HCT116 (cell line): ENCODE results near the gene BBS10. TPM values are rescaled to one million over a fixed set of nuclear protein-coding genes. Genes with fewer than 3 reads are reported as not detected.
"Not testable (repeated sequence)": the region's sequence is repeated elsewhere in the genome, so short reads cannot be mapped to it uniquely, and the experiment has no call there.

Source experiments
- ATAC-seq: fragments of 200-7000 bp; cut with Tn5 transposase; 2 replicates; pipeline ENCODE4 v1.9.1; 2020; ENCODE audit warnings: mild to moderate bottlenecking, moderate library complexity
- BruUV-seq: library from RNA; stranded (reverse); fragments of 400-500 nt; replicated peaks from 2 replicates; lab custom pipeline; 2021; lab: Mats Ljungman, UMichigan
- CTCF ChIA-PET: fragments of 300-600 bp; sonication (Branson Sonifier 250); formaldehyde crosslinking; loops from one replicate; lab custom pipeline; 2021; ENCODE audit warnings: antibody characterized with exemption; lab: Charles Lee
- POLR2A ChIA-PET: fragments of 300-600, 350-600 bp; sonication (Branson Sonifier 250); formaldehyde crosslinking; loops from one replicate; lab custom pipeline; 2021; ENCODE audit warnings: antibody characterized with exemption; lab: Charles Lee
- RAD21 ChIA-PET, 2 experiments: fragments of 300-600 bp; sonication (Branson Sonifier 250); formaldehyde crosslinking; loops; one replicate each; lab custom pipeline; 2023; ENCODE audit warnings: low total read pairs in 2 of 2; ENCODE audit not compliant: uncharacterized antibody in 2 of 2, unreplicated experiment in 2 of 2, low non-redundant PET in 1 of 2; lab: Charles Lee
- DNase-seq: peaks from one replicate; pipeline ENCODE4 v3.0.0-alpha.2; 2010; ENCODE audit warnings: low read depth, low spot score
- H2AFZ ChIP-seq: fragments of 200-600 bp; shearing (Covaris generic), sonication (generic); 2 replicates; pipeline ENCODE4 v1.6.1; 2017; ENCODE audit warnings: low read depth, mixed run types, mixed read lengths, antibody characterized with exemption, low read length; ENCODE audit not compliant: poor library complexity, severe bottlenecking
- H3K27ac ChIP-seq: 2 replicates; pipeline ENCODE4 v1.5.1; 2012; ENCODE audit warnings: low read depth, low read length
- H3K27me3 ChIP-seq: fragments of 200-600 bp; sonication (generic); 2 replicates; pipeline ENCODE4 v1.6.1; 2016; ENCODE audit warnings: mixed run types, low read length, mixed read lengths; ENCODE audit not compliant: insufficient read depth
- H3K36me3 ChIP-seq, 2 experiments: fragments of 200-500 bp in 1 of 2; fragments of 200-600 bp in 1 of 2; sonication (Bioruptor generic) in 1 of 2; sonication (generic) in 1 of 2; 2 replicates each; pipeline versions ENCODE4 v1.5.1 to v1.6.1; 2014 to 2016; ENCODE audit warnings: low read length in 2 of 2, inconsistent platforms in 1 of 2, mixed read lengths in 1 of 2, mixed run types in 1 of 2; ENCODE audit not compliant: insufficient read depth in 2 of 2, control insufficient read depth in 1 of 2
- H3K4me1 ChIP-seq, 2 experiments: fragments of 200-600 bp in 1 of 2; sonication (generic) in 1 of 2; 2 replicates each; pipeline versions ENCODE4 v1.5.1 to v1.6.1; 2012 to 2017; ENCODE audit warnings: low read length in 2 of 2, inconsistent platforms in 1 of 2, mild to moderate bottlenecking in 1 of 2, mixed read lengths in 1 of 2, mixed run types in 1 of 2, moderate library complexity in 1 of 2; ENCODE audit not compliant: insufficient read depth in 2 of 2, control insufficient read depth in 1 of 2
- H3K4me2 ChIP-seq: fragments of 200-600 bp; sonication (generic); 2 replicates; pipeline ENCODE4 v1.6.1; 2017; ENCODE audit warnings: mixed run types, low read length, mixed read lengths
- H3K4me3 ChIP-seq, 2 experiments: fragments of 200-600 bp in 1 of 2; sonication (generic) in 1 of 2; replicated peaks in 1 of 2; 2 replicates each; pipeline ENCODE4 v1.5.1; 2011 to 2016; ENCODE audit warnings: low read length in 2 of 2, control low read depth in 1 of 2, low read depth in 1 of 2, mild to moderate bottlenecking in 1 of 2, mixed read lengths in 1 of 2, mixed run types in 1 of 2
- H3K79me2 ChIP-seq: fragments of 200-600 bp; sonication (generic); 2 replicates; pipeline ENCODE4 v1.6.1; 2017; ENCODE audit warnings: mild to moderate bottlenecking, mixed run types, low read length, moderate library complexity, mixed read lengths; ENCODE audit not compliant: insufficient read depth
- H3K9ac ChIP-seq: fragments of 200-600 bp; sonication (generic); 2 replicates; pipeline ENCODE4 v1.6.1; 2016; ENCODE audit warnings: low read length, mixed read lengths
- H3K9me2 ChIP-seq: fragments of 200-600 bp; sonication (generic), shearing (Covaris generic); 2 replicates; pipeline ENCODE4 v1.6.1; 2017; ENCODE audit warnings: mixed run types, mild to moderate bottlenecking, moderate library complexity; ENCODE audit not compliant: insufficient read depth
- H3K9me3 ChIP-seq, 2 experiments: fragments of 200-500 bp in 1 of 2; fragments of 200-600 bp in 1 of 2; sonication (Bioruptor generic) in 1 of 2; sonication (generic) in 1 of 2; 2 replicates each; pipeline ENCODE4 v1.6.1; 2014 to 2017; ENCODE audit warnings: low read length in 2 of 2, mixed read lengths in 2 of 2, inconsistent platforms in 1 of 2, low read depth in 1 of 2, mild to moderate bottlenecking in 1 of 2, mixed run types in 1 of 2, moderate library complexity in 1 of 2; ENCODE audit not compliant: control insufficient read depth in 1 of 2, insufficient read depth in 1 of 2
- H4K20me1 ChIP-seq: fragments of 200-600 bp; sonication (generic), shearing (Covaris generic); 2 replicates; pipeline ENCODE4 v1.6.1; 2017; ENCODE audit warnings: mixed run types, mild to moderate bottlenecking, moderate library complexity; ENCODE audit not compliant: insufficient read depth
- CBX3 ChIP-seq: IDR thresholded peaks from 2 replicates; pipeline ENCODE4 v1.6.1; 2012; ENCODE audit warnings: low read depth
- CTCF ChIP-seq, 3 experiments: fragments of 200-600 bp in 1 of 3; sonication (generic) in 1 of 3; IDR thresholded peaks in 2 of 3; conservative IDR thresholded peaks in 1 of 3; 2 replicates each; pipeline ENCODE4 v1.5.1; 2012 to 2017; ENCODE audit warnings: low read depth in 2 of 3, low read length in 2 of 3, antibody characterized with exemption in 1 of 3, borderline replicate concordance in 1 of 3, control low read depth in 1 of 3, mild to moderate bottlenecking in 1 of 3, mixed read lengths in 1 of 3, mixed run types in 1 of 3, moderate library complexity in 1 of 3; ENCODE audit not compliant: insufficient read depth in 1 of 3
- JUND ChIP-seq: IDR thresholded peaks from 2 replicates; pipeline ENCODE4 v1.6.1; 2012
- MAX ChIP-seq: IDR thresholded peaks from 2 replicates; pipeline ENCODE4 v1.6.1; 2012
- POLR2A ChIP-seq: IDR thresholded peaks from 2 replicates; pipeline ENCODE4 v1.7.0; 2011; ENCODE audit warnings: borderline replicate concordance; ENCODE audit not compliant: insufficient read depth, insufficient read length; ENCODE audit errors: extremely low read depth
- RAD21 ChIP-seq: IDR thresholded peaks from 2 replicates; pipeline ENCODE4 v1.6.1; 2012; ENCODE audit warnings: low read depth, mild to moderate bottlenecking
- SIN3A ChIP-seq: IDR thresholded peaks from 2 replicates; pipeline ENCODE4 v1.6.1; 2012; ENCODE audit warnings: low read depth
- SRF ChIP-seq: IDR thresholded peaks from 2 replicates; pipeline ENCODE4 v1.6.1; 2012; ENCODE audit warnings: low read depth
- ZBTB33 ChIP-seq: IDR thresholded peaks from 2 replicates; pipeline ENCODE4 v1.6.1; 2011; ENCODE audit warnings: mild to moderate bottlenecking, low read length, moderate library complexity; ENCODE audit not compliant: insufficient replicate concordance; ENCODE audit errors: extremely low read depth
- ZNF274 ChIP-seq: fragments of 200-500 bp; sonication (Bioruptor generic); IDR thresholded peaks from 2 replicates; pipeline ENCODE4 v1.6.1; 2014; ENCODE audit warnings: mild to moderate bottlenecking, low read depth, low read length, inconsistent platforms
- intact Hi-C: fragments of 100-400 bp; cut with micrococcal nuclease; formaldehyde crosslinking; loops from 2 replicates; pipeline ENCODE4 v1.10.0; 2022
- total RNA-seq: library from RNA; stranded (reverse); gene quantifications from one replicate; pipeline ENCODE4 v1.2.1, GENCODE V29; 2021; ENCODE audit not compliant: unreplicated experiment

BBS10 gene
- total RNA-seq, 1 experiment from 2014 or later: 27.1 TPM

- Histone ChIP-seq H3K9ac (no peak overlapping the region), H3K4me2 (no peak overlapping the region), H3K27me3 (no peaks in the 10 kb centered on the region), H3K9me2 (no peaks in the 10 kb centered on the region), H3K9me3 (peaks cover 0 to 8% of the 10 kb centered on the region in 2 experiments; a peak in 1 of 4 replicates), H3K4me1 (no peaks in the 10 kb centered on the region), H3K79me2 (no peaks in the 10 kb centered on the region), H3K27ac (no peak overlapping the region), H3K36me3 (peaks cover 18 to 44% of the 10 kb centered on the region in 2 experiments), H4K20me1 (no peaks in the 10 kb centered on the region), H2AFZ (no peak overlapping the region), H3K4me3 (no peak overlapping the region)
- ATAC-seq (no peak), DNase-seq (no peak)
- POLR2A ChIA-PET: no interaction called here
- RAD21 ChIA-PET: no interaction called here
- CTCF ChIA-PET: no interaction called here
- intact Hi-C loops: no loop called here
- no TSS peak for BruUV-seq
- TF ChIP-seq POLR2A (no peak), RAD21 (no peak), JUND (no peak), SIN3A (no peak)
These were observed 17.9 kb upstream of the BBS10 start for GRCh38 chr12:76366163-76366562.

GRCh38 chr12:76364131-76364530, 15.9 kb upstream of the BBS10 start:
- intact Hi-C loops, DNase-seq, H2AFZ ChIP-seq, ATAC-seq, H3K27ac ChIP-seq, RAD21 ChIA-PET, H3K4me2 ChIP-seq, POLR2A ChIA-PET, H3K79me2 ChIP-seq, H3K27me3 ChIP-seq, BruUV-seq, H3K9me2 ChIP-seq, H3K9me3 ChIP-seq, H3K4me1 ChIP-seq, H4K20me1 ChIP-seq, H3K9ac ChIP-seq, H3K4me3 ChIP-seq, CTCF ChIA-PET: not testable (repeated sequence)
- H3K36me3 ChIP-seq: peaks cover 18 to 33% of the 10 kb centered on the region in 2 experiments

- Histone ChIP-seq H3K9me2 (no peaks in the 10 kb centered on the region), H3K79me2 (no peaks in the 10 kb centered on the region), H2AFZ (no peak overlapping the region), H3K27me3 (no peaks in the 10 kb centered on the region), H3K36me3 (peaks cover 3 to 7% of the 10 kb centered on the region in 2 experiments; a peak in 2 of 4 replicates), H3K9ac (no peak overlapping the region), H4K20me1 (no peaks in the 10 kb centered on the region), H3K4me3 (no peak overlapping the region), H3K4me2 (no peak overlapping the region), H3K9me3 (no peaks in the 10 kb centered on the region), H3K27ac (no peak overlapping the region), H3K4me1 (no peaks in the 10 kb centered on the region)
- DNase-seq (no peak), ATAC-seq (no peak)
- ChIA-PET POLR2A (no interaction called here), CTCF (no interaction called here), RAD21 (no interaction called here)
- BruUV-seq: no TSS peak
- intact Hi-C loops: no loop called here
- no peak for TF ChIP-seq MAX
- no peak for TF ChIP-seq CTCF (IDR thresholded peaks at IDR 0.05 in 2 of 3, conservative IDR thresholded peaks at IDR 0.05 in 1 of 3; ENCODE audit: borderline replicate concordance in 1 of 3, insufficient read depth in 1 of 3, low read depth in 2 of 3, low read length in 2 of 3)
- TF ChIP-seq SRF: no peak
- no peak for TF ChIP-seq ZBTB33
- TF ChIP-seq SIN3A: no peak
- TF ChIP-seq ZNF274: no peak
- no peak for TF ChIP-seq CBX3
These were observed 12.1 kb upstream of the BBS10 start for GRCh38 chr12:76360316-76360715.
